T-helper 17 cell (primary cell): Measurements from ENCODE around the gene POLN. TPM values are rescaled to one million over a fixed set of nuclear protein-coding genes. Genes with fewer than 3 reads are reported as not detected.
A peak's percentile ranks its signal among the peaks of the same experiment; 100 is the strongest.

ENCODE experiments used
- ATAC-seq: fragments of 150-1000 bp; cut with Tn5 transposase; 2 replicates; pipeline ENCODE4 v1.10.0; 2021; ENCODE audit warnings: mild to moderate bottlenecking, moderate library complexity
- DNase-seq, 3 donors: peaks; one replicate each; pipeline versions ENCODE4 v3.0.0 to v3.0.0-alpha.2; 2020 to 2021
- H3K9me3 ChIP-seq: one replicate; pipeline ENCODE4 v1.7.0; 2013; ENCODE audit warnings: low read length, mild to moderate bottlenecking; ENCODE audit not compliant: control insufficient read depth, poor library complexity, severe bottlenecking
- H3K27ac Mint-ChIP-seq: one replicate; pipeline ENCODE4 v1.8.0; 2022; ENCODE audit warnings: mild to moderate bottlenecking, moderate library complexity, mixed read lengths
- H3K27me3 Mint-ChIP-seq: one replicate; pipeline ENCODE4 v1.8.0; 2022; ENCODE audit warnings: mixed read lengths
- H3K36me3 Mint-ChIP-seq: one replicate; pipeline ENCODE4 v1.8.0; 2022; ENCODE audit warnings: low read depth, mixed read lengths
- H3K4me1 Mint-ChIP-seq: one replicate; pipeline ENCODE4 v1.8.0; 2022; ENCODE audit warnings: mild to moderate bottlenecking, mixed read lengths
- H3K4me3 Mint-ChIP-seq: one replicate; pipeline ENCODE4 v1.8.0; 2022; ENCODE audit warnings: mild to moderate bottlenecking, moderate library complexity, mixed read lengths
- total RNA-seq, 4 donors: library from RNA in 2 of 4; stranded (reverse) in 2 of 4; gene quantifications; one replicate each; pipeline ENCODE4 v1.2.3 and lab custom pipeline; 2022 to 2026

POLN gene
- total RNA-seq, 2 donors from 2014 or later = 2.8 to 3.9 TPM

DNA sequence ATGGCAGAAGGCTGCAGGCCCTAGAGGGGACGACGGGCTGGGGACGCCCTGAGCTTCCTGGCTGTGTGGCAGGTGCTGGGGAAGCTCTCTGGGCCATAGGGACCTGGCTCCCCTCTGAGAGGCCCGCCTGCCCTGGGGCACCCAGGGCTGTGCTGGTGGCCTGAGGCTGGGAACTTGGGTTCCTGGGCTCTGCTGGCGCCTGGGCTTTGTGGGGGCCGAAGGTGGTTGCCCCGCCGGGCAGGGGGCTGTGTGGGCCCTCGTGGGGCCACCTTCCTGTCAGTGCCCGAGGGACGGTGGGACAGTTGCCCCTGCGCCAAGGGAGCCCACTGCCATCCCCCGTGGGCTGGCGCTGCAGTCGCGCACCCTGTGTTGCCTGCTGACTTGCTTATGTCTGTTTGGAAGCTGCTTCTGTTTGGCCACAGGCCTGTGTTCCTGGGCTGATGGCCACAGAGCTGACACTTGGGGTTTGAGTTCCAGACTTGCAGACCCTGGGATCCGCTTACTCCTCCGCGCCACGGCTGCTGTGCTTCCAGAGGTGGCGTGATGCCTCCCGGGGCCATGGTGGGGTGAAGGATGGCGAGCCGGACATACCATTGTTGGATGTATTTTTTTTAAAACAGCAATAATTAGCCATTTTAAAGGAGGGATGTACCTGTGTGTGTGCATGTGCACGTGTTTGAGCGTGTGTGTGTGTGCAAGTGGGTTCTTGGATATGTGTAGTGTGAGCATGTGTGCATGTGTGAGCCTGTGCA lies 174.3 kb downstream of the POLN start:
- H3K4me1 Mint-ChIP-seq = no peaks in the 10 kb centered on the region
- H3K36me3 Mint-ChIP-seq = peaks cover 3% of the 10 kb centered on the region
- no peaks in the 10 kb centered on the region for H3K27me3 Mint-ChIP-seq
- no peak overlapping the region for H3K27ac Mint-ChIP-seq
- H3K4me3 Mint-ChIP-seq = no peak overlapping the region
- H3K9me3 ChIP-seq = no peaks in the 10 kb centered on the region
- ATAC-seq (no peak), DNase-seq (no peak)

DNA sequence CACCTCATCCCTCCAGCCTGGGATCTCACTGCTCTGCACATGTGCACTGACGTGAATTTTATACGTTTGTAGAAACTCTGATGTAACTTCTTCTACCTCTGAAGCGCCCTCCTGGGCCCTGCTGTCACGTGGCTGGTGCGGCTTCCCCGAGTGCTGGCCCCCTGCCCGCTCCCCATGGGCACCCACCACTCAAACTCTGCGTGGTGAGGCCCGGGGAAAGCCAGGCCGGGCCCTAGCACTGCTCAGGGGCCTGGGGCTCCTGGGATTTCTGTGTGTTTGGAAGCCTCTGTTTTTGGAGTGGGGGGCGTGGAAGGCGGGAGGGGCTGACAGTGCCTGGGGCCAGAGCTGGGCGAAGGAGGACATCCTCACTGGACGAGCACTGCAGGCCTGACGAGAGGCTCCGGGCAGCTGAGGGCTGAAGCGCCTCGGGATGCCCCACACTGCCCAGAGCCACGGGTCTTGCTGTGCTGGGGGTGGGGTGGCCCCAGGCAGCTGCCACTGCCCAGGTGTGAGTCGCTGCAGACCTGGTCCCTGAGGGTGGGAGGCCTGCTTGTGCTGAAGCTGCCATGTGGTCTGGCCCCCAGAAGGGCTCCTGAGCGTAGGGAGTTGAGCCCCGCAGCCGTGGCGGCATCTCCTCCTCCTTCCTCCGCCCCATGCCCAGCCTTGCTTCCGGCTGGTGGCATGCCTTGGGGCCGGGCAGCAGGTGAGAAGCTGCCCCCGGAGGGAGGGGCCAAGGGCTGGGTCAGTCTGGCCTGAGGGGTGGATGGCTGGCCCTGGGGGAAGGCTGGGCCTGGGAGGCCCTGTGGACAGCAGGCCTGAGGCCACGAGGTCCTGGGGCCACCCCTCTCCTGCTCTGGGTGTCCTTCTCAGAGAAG lies 175.1 kb downstream of the POLN start:
- no peaks in the 10 kb centered on the region for H3K9me3 ChIP-seq
- Mint-ChIP-seq H3K4me1 (no peaks in the 10 kb centered on the region), H3K27ac (no peak overlapping the region), H3K36me3 (peaks cover 3% of the 10 kb centered on the region), H3K27me3 (peaks cover 7% of the 10 kb centered on the region), H3K4me3 (no peak overlapping the region)
- ATAC-seq = no peak
- no peak for DNase-seq

DNA sequence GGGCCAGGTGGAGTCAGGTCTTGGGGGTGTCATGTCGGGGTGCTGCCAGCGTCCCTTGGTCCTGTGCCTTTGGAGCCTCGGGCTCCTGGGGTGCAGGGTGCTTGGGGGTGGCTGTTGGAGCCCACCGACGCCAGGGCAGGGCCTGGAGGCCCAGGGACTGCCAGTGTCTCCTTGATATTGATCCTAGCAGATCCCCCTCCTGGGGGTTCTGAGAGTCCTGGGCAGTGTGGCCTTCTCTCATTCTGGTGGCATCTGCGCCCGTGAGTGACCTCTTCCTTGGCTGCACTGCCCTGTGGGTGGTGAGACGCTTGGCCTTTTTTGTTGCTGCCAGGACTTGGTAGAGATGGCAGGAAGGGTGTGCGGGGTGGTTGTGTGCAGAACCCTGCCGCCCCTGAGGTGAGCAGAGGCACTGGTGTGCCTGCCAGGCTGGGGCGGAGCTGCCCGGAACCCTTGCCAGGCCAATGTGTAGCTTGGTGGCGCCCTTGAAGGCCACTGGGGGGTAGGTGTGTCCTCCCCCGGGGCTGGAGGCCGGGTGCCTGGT lies 175.8 kb downstream of the POLN start:
- H3K27ac Mint-ChIP-seq = no peak overlapping the region
- H3K4me1 Mint-ChIP-seq = no peaks in the 10 kb centered on the region
- H3K36me3 Mint-ChIP-seq = peaks cover 3% of the 10 kb centered on the region
- ATAC-seq = no peak
- H3K4me3 Mint-ChIP-seq = no peak overlapping the region
- H3K9me3 ChIP-seq = no peaks in the 10 kb centered on the region
- H3K27me3 Mint-ChIP-seq = peaks cover 10% of the 10 kb centered on the region
- DNase-seq = no peak

DNA sequence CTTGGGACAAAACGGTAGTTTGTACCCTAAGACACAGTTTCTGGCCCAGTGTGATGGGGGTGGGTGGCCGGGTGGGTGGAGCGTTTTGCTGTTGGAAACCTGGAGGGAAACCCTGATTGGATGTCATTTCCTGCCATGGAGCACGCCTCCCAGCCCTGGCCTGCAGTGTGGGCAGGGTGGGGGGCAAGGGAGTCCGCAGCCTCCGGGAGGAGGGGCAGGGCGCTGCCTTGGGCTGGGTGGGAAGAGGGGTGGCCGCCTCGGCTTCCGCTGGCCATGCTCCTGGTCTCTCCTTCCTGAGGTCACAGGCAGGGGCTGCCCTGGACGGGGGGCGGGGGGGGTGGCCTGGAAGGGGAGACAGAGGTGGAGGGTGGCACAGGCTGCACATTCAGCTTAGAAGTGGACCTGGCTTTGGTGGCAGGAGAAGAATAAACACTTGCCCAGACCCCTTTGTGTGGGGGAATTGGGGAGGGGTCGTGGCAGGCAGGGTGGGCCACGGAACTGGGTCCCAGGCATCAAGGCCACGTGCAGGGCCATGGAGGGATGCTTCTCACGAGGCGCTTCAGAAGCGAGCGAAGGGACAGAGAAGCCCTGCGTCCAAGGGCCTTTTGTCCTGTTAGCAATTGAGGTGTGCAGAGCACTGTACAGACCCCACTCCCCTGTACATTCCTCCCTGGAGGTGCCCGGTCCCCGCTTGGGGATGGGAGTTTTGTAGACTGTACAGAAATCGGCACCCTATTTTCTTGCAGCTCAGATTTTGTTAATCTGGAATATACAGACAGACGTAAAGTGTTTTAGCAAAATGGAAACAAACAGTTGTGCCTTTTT lies 176.6 kb downstream of the POLN start:
- Mint-ChIP-seq H3K4me3 (no peak overlapping the region), H3K4me1 (no peaks in the 10 kb centered on the region), H3K27me3 (peaks cover 10% of the 10 kb centered on the region), H3K27ac (no peak overlapping the region), H3K36me3 (peaks cover 3% of the 10 kb centered on the region)
- ATAC-seq = no peak
- no peaks in the 10 kb centered on the region for H3K9me3 ChIP-seq
- no peak for DNase-seq

DNA sequence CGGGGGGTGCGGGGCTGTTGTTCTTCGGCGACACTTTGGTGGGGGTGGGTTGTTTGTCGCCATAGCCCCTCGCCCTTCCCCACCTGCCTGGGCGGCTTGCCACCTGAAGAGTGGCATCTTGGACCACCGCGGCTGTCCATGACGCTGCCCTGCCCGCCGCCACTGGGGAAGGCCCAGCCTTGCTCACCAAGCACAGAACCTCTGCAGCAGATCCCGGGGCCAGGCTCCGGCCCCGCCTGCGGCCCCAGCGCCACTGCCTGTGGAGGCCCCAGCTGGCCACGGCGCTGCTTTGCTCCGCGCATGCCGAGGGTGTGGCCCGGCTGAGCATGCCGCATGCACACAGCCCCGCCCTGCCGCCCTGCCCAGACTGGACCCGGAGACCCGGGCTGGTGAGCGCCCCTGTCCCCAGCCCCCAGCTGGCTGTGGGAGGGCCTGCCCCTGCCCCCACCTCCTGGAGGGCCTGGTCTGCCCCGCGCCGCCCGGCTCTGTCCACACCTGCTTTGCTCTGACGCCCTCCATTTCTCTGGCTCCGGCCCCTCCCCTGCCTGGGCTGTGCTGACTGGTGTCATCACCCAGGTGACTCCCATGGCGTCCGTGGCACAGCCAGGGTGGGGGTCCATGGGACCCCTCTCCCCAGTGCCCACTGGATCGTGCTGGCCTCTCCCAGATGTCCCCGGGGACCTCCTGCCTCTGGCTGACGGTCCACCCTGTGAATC lies 177.5 kb downstream of the POLN start:
- peaks cover 3% of the 10 kb centered on the region for H3K36me3 Mint-ChIP-seq
- H3K27ac Mint-ChIP-seq = no peak overlapping the region
- peak overlapping the region; percentile 49 for H3K4me3 Mint-ChIP-seq

DNA sequence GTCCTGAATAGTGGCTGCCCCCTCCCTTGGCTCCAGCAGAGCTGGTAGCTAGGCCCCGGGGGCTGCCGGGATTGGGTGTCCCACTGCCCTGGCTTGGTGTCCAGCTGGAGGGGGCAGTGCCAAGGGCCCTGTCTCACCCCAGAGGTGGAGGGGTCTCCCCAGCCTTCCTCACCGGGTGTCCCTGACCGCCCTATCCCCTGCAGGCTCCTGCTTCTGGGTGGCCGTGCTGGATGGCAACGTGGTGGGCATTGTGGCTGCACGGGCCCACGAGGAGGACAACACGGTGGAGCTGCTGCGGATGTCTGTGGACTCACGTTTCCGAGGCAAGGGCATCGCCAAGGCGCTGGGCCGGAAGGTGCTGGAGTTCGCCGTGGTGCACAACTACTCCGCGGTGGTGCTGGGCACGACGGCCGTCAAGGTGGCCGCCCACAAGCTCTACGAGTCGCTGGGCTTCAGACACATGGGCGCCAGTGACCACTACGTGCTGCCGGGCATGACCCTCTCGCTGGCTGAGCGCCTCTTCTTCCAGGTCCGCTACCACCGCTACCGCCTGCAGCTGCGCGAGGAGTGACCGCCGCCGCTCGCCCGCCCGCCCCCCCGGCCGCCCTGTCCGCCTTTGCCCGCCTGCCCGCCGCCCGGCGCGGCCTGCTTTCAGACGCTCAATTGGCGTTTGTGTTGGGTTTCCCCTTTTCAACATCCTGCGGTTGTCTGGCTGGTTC lies 178.2 kb downstream of the POLN start:
- peaks cover 3% of the 10 kb centered on the region for H3K36me3 Mint-ChIP-seq
- H3K9me3 ChIP-seq = no peaks in the 10 kb centered on the region
- H3K27me3 Mint-ChIP-seq = peaks cover 10% of the 10 kb centered on the region
- H3K4me3 Mint-ChIP-seq = no peak overlapping the region
- ATAC-seq (no peak), DNase-seq (no peak)
- H3K4me1 Mint-ChIP-seq = no peaks in the 10 kb centered on the region
- no peak overlapping the region for H3K27ac Mint-ChIP-seq

More for the DNA sequence above, 177.5 kb downstream of the POLN start:
- Mint-ChIP-seq H3K4me1 (no peaks in the 10 kb centered on the region), H3K27me3 (peaks cover 10% of the 10 kb centered on the region)
- DNase-seq = no peak
- ATAC-seq = no peak
- no peaks in the 10 kb centered on the region for H3K9me3 ChIP-seq

DNA sequence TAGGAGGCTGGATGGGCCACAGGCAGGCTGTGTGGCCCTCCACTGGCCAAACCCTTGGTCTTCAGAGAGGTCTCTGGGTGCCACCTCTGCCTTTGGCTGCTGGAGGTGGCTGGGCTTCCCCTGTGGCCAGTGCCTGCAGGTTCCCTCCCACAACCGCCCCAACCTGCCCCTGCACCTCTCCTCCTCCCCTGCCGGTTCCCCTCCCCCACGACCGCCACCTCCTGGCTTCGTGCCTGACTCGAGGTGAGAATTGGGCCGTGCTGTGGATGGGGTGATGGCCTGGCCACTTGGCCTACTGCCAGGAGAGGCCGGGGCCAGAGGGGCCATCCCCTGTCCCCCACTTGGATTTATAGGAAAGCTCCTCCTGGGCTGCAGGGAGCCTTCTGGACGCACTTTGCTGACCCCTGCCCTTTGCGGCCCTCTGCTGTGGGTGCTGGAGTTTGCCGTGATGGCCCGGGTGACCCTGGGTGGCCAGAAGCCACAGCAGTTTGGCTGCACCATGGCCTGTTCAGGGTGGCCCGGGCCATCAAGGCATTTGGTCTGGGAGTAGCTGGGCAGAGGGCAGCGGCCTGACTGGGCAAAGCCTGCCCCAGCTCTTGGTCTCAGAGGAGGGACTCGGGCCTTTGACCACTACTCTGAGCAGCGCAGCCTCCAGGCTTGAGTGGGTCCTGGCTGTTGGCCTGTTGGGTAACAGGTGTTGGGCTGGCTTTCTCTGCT lies 179.0 kb downstream of the POLN start:
- Mint-ChIP-seq H3K36me3 (peaks cover 3% of the 10 kb centered on the region), H3K4me3 (no peak overlapping the region), H3K27me3 (peaks cover 10% of the 10 kb centered on the region), H3K27ac (no peak overlapping the region), H3K4me1 (no peaks in the 10 kb centered on the region)
- DNase-seq (no peak), ATAC-seq (no peak)
- H3K9me3 ChIP-seq = no peaks in the 10 kb centered on the region

DNA sequence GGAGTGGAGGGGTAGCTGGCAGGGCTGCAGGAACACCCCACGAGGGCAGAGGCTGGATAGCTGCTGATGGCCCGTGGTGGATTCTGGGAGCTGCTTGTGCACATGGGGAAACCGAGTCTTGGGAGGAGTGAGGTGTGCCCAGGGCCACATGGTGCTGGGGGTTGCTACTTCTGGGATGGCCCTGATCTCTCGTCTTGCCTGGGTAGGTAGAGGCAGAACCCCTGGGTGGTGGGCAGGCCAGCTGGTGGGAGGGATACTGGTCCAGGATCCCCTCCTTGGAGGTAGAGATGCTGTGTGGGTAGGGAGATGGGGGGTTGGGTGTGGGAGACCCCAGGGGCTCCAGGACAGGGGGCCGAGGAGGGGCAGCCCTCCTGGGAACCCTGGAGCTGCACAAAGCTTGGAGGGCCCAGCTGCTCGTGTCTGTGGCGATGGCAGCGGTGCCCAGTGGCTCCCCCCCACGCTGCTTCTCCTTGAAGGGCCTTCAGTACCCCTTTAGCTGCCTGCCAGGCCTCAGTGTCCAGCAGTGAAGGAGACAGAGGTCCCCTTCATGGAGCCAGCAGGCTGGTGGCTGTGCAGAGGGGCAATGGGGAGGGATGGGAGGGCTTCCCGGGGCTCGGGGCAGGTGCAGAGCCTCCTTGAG lies 179.6 kb downstream of the POLN start:
- ATAC-seq (no peak), DNase-seq (no peak)
- Mint-ChIP-seq H3K27me3 (peaks cover 17% of the 10 kb centered on the region), H3K4me3 (no peak overlapping the region), H3K36me3 (peaks cover 3% of the 10 kb centered on the region), H3K27ac (no peak overlapping the region), H3K4me1 (peaks cover 3% of the 10 kb centered on the region)
- H3K9me3 ChIP-seq = no peaks in the 10 kb centered on the region

DNA sequence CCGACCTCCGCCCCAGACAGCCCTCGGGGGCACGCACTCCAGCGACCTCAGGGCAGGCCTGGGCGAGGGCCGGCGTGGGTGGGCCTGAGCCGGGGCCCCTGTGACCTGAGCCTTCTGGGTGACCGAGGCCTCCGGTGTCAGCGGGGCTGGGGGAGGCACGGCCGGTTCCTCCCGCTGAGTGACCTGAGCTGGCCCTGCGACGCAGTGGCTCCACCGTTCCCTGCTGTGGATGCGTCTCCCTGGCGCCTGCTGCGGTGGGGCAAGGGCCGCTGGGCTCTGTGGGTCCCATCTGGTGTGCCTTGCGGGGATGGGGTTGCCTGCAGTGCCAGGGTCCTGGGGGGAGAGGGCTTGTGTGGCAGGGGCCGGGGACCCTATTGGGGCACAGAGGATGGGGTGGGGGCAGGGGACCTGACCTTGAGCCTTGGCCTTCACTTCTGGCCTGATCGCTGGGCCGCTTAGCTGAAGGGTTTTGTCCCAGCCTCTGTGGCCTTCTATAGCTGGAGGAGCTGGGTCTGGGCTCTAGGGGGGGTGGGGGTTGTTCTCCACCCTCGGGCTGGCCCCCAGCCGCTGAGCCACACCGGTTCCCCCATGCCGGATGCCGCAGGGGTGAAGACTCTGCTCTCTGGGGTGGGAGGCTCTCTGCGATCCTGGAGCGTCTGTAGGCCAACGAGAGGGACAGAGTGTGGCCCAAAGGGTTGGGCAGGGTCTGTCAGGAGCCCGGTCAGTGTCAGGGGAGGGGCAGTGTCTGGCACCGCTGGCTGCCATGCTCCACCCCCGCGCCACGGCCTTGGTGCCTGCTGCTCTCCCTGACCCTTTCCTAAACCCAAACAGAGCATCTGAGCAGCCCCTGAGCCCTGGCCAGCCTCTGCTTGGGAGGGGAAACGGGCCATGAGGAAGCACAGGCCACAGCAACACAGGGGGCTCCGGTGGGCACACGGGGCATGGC lies 180.5 kb downstream of the POLN start:
- Mint-ChIP-seq H3K36me3 (peaks cover 3% of the 10 kb centered on the region), H3K27me3 (peaks cover 25% of the 10 kb centered on the region), H3K4me3 (peak overlapping the region; percentile 58), H3K4me1 (peaks cover 3% of the 10 kb centered on the region), H3K27ac (no peak overlapping the region)
- no peaks in the 10 kb centered on the region for H3K9me3 ChIP-seq
- DNase-seq (no peak), ATAC-seq (no peak)

DNA sequence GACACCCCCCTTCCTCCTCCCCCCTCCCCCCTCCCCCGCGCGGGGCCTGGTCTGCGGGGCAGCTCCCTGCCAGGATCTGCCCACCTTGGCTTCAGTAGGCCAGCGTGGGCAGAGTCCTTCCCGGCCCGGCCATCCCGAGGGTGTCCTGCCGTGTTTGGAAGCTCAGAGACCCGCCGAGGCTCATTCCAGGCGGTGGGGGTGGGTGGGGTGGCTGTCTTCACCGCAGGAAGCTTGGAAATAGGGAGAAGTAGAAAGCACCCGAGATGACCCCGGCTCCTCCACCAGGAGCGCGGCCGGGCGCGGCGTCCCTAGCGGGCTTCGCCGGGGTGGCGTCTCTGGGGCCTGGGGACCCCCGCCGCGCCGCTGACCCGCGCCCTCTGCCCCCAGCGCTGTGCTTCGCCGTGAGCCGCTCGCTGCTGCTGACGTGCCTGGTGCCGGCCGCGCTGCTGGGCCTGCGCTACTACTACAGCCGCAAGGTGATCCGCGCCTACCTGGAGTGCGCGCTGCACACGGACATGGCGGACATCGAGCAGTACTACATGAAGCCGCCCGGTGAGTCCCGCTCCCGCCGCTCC lies 181.2 kb downstream of the POLN start:
- DNase-seq (no peak), ATAC-seq (no peak)
- H3K36me3 Mint-ChIP-seq = peaks cover 4% of the 10 kb centered on the region
- peaks cover 3% of the 10 kb centered on the region for H3K4me1 Mint-ChIP-seq
- peaks cover 31% of the 10 kb centered on the region for H3K27me3 Mint-ChIP-seq
- no peak overlapping the region for H3K27ac Mint-ChIP-seq
- H3K9me3 ChIP-seq = no peaks in the 10 kb centered on the region
- no peak overlapping the region for H3K4me3 Mint-ChIP-seq
